Measurements from ENCODE around the gene TMEM201. TPM values are rescaled to one million over a fixed set of nuclear protein-coding genes. Genes with fewer than 3 reads are reported as not detected.

Gene TMEM201
- total RNA-seq, 2 donors from 2014 or later, result 16.5 to 51.0 TPM

DNA sequence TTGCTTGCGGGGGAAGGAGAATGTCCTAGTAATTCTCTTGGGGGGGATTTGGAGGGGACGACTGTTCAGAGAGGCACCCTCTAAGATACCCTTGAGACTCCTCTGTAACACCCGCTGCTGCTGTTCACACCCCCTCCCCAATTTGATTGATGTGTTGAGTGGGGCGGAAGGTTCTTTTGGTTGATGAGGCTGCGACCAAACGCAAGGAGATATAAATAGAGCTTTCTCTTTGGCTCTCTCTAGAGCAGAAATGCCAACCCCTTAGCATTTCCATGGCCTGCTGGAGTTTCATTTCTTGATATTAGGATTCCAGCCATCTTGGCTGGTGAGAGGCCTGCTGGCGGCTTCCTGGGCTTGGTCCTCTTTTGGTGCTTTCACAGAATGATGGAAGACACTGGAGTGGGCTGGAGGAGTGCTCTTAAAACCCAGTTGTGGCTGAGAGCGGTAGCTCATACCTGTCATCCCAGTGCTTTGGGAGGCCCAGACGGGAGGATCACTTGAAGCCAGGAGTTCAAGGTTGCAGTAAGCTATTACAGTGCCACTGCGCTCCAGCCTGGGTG is 64.9 kb downstream of the TMEM201 start:
- Mint-ChIP-seq H3K36me3 (peaks cover 6% of the 10 kb centered on the region), H3K4me3 (peak overlapping the region; percentile 96), H3K9me3 (no peaks in the 10 kb centered on the region), H3K27me3 (no peaks in the 10 kb centered on the region), H3K27ac (peak overlapping the region; percentile 98 to 99), H3K4me1 (ENCODE audit: low read depth in 2 of 2) (peaks cover 54 to 59% of the 10 kb centered on the region in 2 donors)
- no peak for DNase-seq (ENCODE audit: low spot score)
- ATAC-seq, result no peak

- H3K9me3 Mint-ChIP-seq, result no peaks in the 10 kb centered on the region
- H3K4me3 Mint-ChIP-seq, result peak overlapping the region; percentile 96
- H3K4me1 Mint-ChIP-seq (ENCODE audit: low read depth in 2 of 2), result peaks cover 55 to 62% of the 10 kb centered on the region in 2 donors
- ATAC-seq (peak; percentile 11 to 14), DNase-seq (ENCODE audit: low spot score) (no peak)
- peaks cover 6% of the 10 kb centered on the region for H3K36me3 Mint-ChIP-seq
- H3K27ac Mint-ChIP-seq, result peak overlapping the region; percentile 98 to 99
- H3K27me3 Mint-ChIP-seq, result no peaks in the 10 kb centered on the region
Measured at GRCh38 chr1:9654051-9654833, 65.5 kb downstream of the TMEM201 start.

GRCh38 chr1:9654834-9655723 is 66.4 kb downstream of the TMEM201 start:
- H3K4me1 Mint-ChIP-seq (ENCODE audit: low read depth in 2 of 2), result peaks cover 63 to 67% of the 10 kb centered on the region in 2 donors
- H3K36me3 Mint-ChIP-seq, result peaks cover 7% of the 10 kb centered on the region
- no peaks in the 10 kb centered on the region for H3K27me3 Mint-ChIP-seq
- peak; percentile 56 to 79 for ATAC-seq
- H3K4me3 Mint-ChIP-seq, result peak overlapping the region; percentile 96
- H3K9me3 Mint-ChIP-seq, result no peaks in the 10 kb centered on the region
- DNase-seq (ENCODE audit: low spot score), result peak; percentile 85
- H3K27ac Mint-ChIP-seq, result peak overlapping the region; percentile 98 to 99

DNA sequence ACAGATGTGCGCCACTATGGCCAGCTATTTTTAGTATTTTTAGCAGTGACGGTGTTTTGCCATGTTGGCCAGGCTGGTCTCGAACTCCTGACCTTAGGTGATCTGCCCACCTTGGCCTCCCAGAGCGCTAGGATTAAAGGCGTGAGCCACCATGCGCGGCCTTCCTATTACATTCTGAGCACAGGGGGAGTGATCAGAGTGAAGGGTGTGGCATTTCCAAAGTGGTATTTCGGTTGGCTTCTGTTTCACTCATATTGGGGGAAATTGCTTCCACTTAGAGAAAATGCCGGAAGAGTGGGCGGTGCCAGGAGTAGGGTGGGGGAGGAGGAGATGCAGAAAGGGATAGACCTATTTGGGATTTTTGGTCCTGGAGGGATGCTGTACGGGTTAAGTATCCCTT is 67.1 kb downstream of the TMEM201 start:
- Mint-ChIP-seq H3K27ac (peak overlapping the region; percentile 98 to 99), H3K4me1 (ENCODE audit: low read depth in 2 of 2) (peaks cover 67 to 68% of the 10 kb centered on the region in 2 donors), H3K4me3 (peak overlapping the region; percentile 96), H3K9me3 (no peaks in the 10 kb centered on the region), H3K36me3 (peaks cover 14% of the 10 kb centered on the region), H3K27me3 (no peaks in the 10 kb centered on the region)
- ATAC-seq, result no peak
- DNase-seq (ENCODE audit: low spot score), result no peak

DNA sequence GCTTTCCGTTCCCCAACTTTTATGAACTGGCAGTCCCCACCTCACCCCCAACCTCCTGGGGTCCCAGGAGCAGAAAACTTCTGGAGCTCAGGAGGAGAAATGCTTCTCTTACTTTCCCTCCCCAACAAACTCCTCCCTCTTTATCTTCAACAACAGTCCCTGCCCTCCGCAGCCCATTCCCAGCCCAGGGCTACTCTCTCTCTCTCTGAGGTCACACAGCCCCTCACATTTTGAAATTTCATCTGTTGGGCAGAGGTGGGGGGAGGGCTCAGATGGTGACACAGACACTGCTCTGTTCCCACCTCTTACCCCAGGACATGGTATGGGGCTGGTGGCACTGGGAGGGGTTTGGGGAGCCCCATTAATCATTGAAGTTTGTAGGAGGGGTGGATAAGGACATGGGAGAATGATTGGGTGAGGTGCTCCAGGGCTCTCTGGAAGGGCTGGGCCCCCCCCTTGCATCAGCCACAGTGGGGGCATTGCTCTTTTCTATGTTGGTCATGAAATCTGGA is 68.9 kb downstream of the TMEM201 start:
- Mint-ChIP-seq H3K9me3 (no peaks in the 10 kb centered on the region), H3K27ac (peak overlapping the region; percentile 98 to 99), H3K27me3 (no peaks in the 10 kb centered on the region), H3K36me3 (peaks cover 18% of the 10 kb centered on the region), H3K4me1 (ENCODE audit: low read depth in 2 of 2) (peaks cover 67 to 69% of the 10 kb centered on the region in 2 donors), H3K4me3 (peak overlapping the region; percentile 70)
- ATAC-seq (no peak), DNase-seq (ENCODE audit: low spot score) (no peak)

DNA sequence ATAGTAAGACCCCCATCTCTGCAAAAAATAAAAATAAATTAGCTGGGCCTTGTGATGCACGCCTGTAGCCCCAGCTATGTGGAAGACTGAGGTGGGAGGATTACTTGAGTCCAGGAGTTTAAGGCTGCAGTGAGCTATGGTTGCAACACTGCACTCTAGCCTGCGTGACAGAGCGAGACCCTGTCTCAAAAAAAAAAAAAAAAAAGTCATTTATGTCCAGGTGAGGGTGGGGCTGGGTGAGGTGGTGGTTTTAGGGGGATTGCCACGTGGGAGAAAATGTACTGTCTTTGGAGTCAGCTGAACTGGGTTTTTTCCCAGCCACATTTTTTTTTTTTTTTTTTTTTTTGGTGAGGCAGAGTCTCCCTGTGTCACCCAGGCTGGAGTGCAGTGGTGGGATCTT is 69.5 kb downstream of the TMEM201 start:
- ATAC-seq (no peak), DNase-seq (ENCODE audit: low spot score) (no peak)
- H3K36me3 Mint-ChIP-seq, result peaks cover 16% of the 10 kb centered on the region
- peaks cover 70 to 74% of the 10 kb centered on the region in 2 donors for H3K4me1 Mint-ChIP-seq (ENCODE audit: low read depth in 2 of 2)
- H3K27me3 Mint-ChIP-seq, result no peaks in the 10 kb centered on the region
- H3K27ac Mint-ChIP-seq, result peak overlapping the region; percentile 98 to 99
- H3K9me3 Mint-ChIP-seq, result no peaks in the 10 kb centered on the region
- peak overlapping the region; percentile 70 for H3K4me3 Mint-ChIP-seq

- H3K4me3 Mint-ChIP-seq, result peak overlapping the region; percentile 47
- DNase-seq (ENCODE audit: low spot score), result peak; percentile 71
- no peaks in the 10 kb centered on the region for H3K9me3 Mint-ChIP-seq
- H3K27ac Mint-ChIP-seq, result peak overlapping the region; percentile 79 to 99
- H3K27me3 Mint-ChIP-seq, result no peaks in the 10 kb centered on the region
- peak in 1 of 2 donors; percentile 37 for ATAC-seq
- peaks cover 11% of the 10 kb centered on the region for H3K36me3 Mint-ChIP-seq
- H3K4me1 Mint-ChIP-seq (ENCODE audit: low read depth in 2 of 2), result peaks cover 64 to 66% of the 10 kb centered on the region in 2 donors
Measured at GRCh38 chr1:9659328-9659727, 70.6 kb downstream of the TMEM201 start.

GRCh38 chr1:9663257-9663656 is 74.5 kb downstream of the TMEM201 start:
- Mint-ChIP-seq H3K4me1 (ENCODE audit: low read depth in 2 of 2) (peaks cover 41 to 46% of the 10 kb centered on the region in 2 donors), H3K36me3 (peaks cover 16% of the 10 kb centered on the region), H3K27ac (peak overlapping the region in 1 of 2 donors; percentile 99), H3K27me3 (no peaks in the 10 kb centered on the region), H3K4me3 (no peak overlapping the region), H3K9me3 (no peaks in the 10 kb centered on the region)
- no peak for ATAC-seq
- no peak for DNase-seq (ENCODE audit: low spot score)

Other genes with a start within 250 kb of the TMEM201 start
- gene SLC25A33, start 49.4 kb upstream of the TMEM201 start, total RNA-seq, result 10 to 100 TPM in 1 of 2 donors, 1 to 10 TPM in 1; 7.1 to 13.6 TPM
- gene PIK3CD, start 62.8 kb downstream of the TMEM201 start, total RNA-seq, result 100 to 1,000 TPM; 273 to 444 TPM
- 10 to 100 TPM; 57.3 to 66.4 TPM for gene CLSTN1, start 235.1 kb downstream of the TMEM201 start, total RNA-seq

Measured in natural killer cell treated with Interleukin-12 subunit alpha and Interleukin-12 subunit beta and Interleukin-15 and Interleukin-18, amount 100 ng/mL, for 72 hours (primary cell).